GM12865 (cell line): ENCODE results near the gene EPS8L2.
A peak's percentile ranks its signal among the peaks of the same experiment; 100 is the strongest.

ENCODE experiments used
- DNase-seq: peaks from one replicate; pipeline ENCODE4 v3.0.0; 2010; ENCODE audit warnings: low read depth
- H3K4me3 ChIP-seq: 2 replicates; pipeline ENCODE4 v1.5.1; 2011; ENCODE audit warnings: mild to moderate bottlenecking, low read depth, low read length, control low read depth
- TF ChIP-seq, protein P1 (sequence below): IDR thresholded peaks from 2 replicates; pipeline ENCODE4 v1.5.1; 2011; ENCODE audit warnings: low read length, control low read depth, low read depth, inconsistent platforms; ENCODE audit not compliant: insufficient read depth; ENCODE audit errors: missing control alignments

Gene EPS8L2

DNA sequence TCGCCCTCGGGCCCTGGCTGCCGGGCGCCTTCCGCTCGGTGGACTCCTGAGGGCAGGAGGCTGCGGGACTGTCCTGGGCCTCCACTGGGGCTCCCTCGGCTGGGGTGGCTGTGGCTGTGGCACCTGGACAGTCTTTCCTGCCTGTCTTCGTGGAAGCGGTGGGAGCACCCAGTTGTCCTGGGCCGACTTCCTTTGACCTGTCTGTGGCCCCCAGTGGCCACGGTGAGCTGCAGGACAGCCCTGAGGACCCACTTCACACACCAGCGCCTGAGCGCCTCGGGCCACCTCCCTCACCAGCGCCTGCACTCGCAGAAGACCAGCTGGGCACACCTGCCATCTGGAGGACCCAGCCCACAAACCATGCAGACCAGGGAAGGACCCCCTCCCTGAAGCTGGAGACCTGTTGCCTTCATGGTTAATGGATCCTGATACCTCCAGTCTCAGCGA lies 1.8 kb upstream of the EPS8L2 start:
- DNase-seq, result no peak
- H3K4me3 ChIP-seq, result no peak overlapping the region
- TF ChIP-seq, protein P1, sequence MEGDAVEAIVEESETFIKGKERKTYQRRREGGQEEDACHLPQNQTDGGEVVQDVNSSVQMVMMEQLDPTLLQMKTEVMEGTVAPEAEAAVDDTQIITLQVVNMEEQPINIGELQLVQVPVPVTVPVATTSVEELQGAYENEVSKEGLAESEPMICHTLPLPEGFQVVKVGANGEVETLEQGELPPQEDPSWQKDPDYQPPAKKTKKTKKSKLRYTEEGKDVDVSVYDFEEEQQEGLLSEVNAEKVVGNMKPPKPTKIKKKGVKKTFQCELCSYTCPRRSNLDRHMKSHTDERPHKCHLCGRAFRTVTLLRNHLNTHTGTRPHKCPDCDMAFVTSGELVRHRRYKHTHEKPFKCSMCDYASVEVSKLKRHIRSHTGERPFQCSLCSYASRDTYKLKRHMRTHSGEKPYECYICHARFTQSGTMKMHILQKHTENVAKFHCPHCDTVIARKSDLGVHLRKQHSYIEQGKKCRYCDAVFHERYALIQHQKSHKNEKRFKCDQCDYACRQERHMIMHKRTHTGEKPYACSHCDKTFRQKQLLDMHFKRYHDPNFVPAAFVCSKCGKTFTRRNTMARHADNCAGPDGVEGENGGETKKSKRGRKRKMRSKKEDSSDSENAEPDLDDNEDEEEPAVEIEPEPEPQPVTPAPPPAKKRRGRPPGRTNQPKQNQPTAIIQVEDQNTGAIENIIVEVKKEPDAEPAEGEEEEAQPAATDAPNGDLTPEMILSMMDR, result no peak

DNA sequence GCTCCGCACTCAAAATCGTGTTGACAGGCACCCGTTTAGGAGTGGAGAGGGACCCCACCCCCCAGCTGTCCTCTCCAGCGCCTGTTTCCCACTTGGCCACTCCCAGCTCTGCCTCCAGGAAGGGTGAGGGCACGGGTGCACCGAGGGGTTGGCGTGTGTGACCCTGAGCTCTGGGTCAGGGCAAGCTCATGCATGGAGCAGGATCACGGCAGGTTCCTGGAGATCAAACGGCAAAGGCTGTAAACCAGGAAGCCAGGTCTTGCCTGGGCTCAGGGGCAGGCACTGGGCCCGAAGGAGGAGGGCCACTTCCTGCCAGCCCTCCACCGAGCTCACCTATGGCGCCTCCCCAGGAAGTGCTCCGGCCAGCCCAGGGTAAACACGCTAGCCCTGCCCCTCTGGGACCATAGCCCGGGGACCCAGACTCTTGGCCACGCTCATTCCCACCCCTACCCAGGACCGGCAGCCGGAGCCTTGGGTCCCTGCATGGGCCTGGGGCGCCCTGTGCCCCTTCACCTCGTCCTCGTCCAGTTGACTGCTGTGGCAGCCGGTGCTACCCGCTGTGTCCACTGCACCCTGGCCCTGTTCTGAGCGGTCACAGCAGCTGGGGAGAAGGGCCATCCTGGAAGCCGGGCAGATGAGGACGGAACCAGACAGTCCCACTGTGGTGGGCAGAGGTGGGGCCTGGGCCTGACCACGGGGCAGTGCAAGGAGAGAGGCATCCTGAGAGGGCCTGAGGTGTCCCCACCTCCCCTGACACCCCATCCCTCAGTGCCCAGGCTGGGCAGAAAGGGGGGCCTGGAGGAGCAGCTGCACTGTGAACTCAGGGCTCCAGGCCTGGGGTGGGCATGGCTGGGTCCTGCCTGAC lies 1.0 kb upstream of the EPS8L2 start:
- TF ChIP-seq, protein P1, result no peak
- H3K4me3 ChIP-seq, result no peak overlapping the region
- DNase-seq, result no peak

DNA sequence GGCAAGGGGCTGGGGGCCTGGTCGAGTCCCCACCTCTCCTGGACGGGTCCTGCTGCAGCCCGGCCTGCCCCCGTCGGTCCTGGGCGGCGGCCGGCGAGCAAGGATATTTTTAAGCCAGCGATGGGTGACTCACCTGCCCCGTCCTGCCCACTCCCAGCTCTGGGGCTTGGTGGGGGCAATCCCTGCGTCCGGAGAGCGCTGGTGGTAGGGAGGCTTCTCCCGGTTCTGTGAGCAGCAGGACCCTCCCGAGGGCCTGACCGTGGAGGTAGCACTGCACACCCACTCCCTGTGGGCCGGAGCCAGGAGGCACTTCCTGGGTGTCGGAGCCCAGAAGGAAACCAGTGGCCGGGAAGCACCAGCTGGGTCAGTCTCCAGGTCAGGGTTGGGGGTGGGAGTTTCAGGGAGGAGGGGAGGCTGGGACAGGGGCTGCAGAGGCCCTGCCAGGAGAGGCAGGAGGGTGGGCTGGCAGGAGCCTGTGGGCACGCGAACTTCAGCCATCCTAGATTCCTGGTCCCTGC lies 467 bp downstream of the EPS8L2 start:
- H3K4me3 ChIP-seq, result peak overlapping the region; percentile 2
- DNase-seq, result no peak
- TF ChIP-seq, protein P1, result no peak

DNA sequence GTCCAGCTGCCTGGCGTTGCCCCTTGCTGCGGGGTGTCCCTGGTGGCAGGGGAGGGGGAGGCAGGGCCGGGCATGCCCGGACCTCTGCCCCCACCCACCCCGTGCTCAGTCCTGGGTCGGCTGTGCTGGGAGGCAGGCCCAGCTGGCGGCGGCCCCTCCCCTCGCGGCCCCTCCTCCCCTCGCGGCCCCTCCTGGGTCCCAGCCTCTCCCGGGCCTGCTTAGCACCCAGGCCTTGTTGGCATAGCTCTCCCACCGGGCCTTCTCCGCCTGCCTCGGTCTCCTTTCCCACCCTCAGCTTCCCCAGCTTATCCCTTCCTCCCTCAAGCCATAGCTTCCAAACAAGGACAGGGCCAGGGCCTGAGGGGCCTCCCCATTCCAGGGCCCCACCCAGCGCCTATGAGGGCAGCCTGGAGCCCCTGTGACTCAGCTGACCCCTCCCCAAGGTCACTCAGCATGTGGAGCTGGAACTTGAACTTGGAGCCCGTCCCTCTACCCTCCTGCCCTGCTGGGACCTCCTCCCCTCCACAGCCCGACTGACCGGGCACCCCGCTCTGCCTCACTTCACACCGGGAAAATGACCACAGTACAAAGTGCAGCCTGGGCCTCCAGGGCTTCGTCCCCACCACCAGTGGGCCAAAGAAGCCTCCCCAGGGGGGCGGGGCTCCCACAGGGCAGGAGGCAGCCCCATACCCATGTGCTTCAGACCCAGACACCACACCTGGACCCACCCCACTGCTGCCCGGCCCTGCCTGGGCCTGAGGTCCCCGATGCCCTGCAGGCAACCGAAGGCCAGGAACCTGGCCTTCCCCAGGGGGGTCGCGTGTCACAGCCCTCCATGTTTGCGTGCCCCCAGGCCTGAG lies 1.2 kb downstream of the EPS8L2 start:
- H3K4me3 ChIP-seq, result peak overlapping the region; percentile 2; the same call in 1 of the 2 replicates
- DNase-seq, result no peak
- TF ChIP-seq, protein P1, result no peak

DNA sequence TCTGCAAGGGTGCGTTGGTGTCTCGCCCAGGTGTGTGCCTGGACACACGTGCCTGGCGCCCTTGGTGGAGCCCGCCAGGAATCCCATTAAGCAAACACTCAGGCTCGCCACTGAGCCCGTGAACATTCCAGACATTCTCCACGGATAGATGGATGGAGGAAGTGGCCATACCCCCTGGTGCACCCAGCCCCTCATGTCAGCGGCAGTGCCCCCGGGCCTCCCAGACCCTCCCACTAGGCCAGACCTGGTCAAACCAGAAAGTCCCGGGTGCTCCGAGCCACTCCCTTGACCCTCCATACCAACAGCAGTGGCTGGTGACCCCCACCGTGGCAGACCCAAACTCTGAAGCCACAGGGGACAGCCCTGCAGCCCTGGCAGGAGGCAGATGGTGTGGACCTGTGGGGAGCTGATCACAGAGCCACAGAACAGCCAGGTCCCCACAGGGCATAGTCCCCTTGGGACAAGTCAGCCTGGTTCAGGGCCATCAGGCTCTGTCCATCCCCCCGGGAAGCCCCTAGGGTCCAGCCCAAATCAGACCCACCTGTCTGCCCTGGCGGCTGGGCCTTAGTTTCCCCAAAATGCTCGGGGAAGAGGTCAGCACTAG lies 1.9 kb downstream of the EPS8L2 start:
- no peak overlapping the region for H3K4me3 ChIP-seq
- DNase-seq, result no peak
- TF ChIP-seq, protein P1, result no peak

DNA sequence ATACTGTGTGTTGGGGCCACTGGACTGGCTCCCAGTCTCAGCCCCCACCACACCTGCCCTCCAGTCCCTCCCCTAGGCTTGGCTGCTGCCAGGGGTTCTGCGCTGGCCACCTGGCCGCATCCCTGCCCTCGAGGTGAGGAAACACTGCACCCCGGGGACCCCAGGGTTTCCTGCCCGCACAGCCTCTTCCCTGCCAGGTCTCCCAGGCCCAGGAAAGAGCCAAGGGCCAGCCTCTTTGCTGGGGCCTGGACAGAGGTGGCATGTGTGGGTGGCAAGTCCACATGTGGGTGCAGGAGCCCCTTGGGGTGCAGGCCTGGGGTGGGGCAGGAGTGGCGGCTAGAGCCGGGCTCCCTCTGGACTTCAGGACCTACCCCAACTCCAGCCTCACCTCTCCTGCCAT lies 2.5 kb downstream of the EPS8L2 start:
- no peak for DNase-seq
- no peak overlapping the region for H3K4me3 ChIP-seq
- TF ChIP-seq, protein P1, result no peak
